ENCODE results near the gene UBE2E2.

DNA sequence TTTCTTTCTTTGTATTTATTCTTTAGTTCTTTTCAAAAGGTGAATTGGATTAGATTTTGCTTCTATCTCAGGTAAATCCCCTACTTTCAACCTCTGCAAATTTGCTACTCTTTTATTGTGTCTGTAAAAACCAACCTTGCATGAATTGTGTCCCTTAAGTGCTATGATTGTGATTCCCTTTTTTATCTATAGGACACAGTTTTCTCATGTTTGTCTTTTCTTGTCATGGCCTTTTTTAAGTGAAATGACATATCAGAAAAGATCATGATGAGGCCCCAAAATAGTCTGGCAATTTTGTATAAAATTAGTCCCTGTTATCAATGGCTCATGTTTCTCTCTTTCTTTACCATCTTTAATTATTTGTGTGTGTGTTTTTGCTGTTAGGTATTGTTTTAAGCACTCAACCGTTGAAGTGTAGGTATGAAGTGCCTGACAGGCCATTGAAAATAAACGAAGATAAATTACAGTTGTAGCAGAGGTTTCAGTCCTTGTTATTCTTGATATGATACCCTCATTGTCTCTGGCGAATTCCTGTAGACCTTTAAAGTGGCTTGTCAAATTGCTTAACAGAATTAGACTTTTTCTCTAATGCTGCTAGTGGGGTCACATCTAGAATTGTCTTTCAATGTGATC lies 184.3 kb downstream of the UBE2E2 start:
- TF ChIP-seq, protein P1, sequence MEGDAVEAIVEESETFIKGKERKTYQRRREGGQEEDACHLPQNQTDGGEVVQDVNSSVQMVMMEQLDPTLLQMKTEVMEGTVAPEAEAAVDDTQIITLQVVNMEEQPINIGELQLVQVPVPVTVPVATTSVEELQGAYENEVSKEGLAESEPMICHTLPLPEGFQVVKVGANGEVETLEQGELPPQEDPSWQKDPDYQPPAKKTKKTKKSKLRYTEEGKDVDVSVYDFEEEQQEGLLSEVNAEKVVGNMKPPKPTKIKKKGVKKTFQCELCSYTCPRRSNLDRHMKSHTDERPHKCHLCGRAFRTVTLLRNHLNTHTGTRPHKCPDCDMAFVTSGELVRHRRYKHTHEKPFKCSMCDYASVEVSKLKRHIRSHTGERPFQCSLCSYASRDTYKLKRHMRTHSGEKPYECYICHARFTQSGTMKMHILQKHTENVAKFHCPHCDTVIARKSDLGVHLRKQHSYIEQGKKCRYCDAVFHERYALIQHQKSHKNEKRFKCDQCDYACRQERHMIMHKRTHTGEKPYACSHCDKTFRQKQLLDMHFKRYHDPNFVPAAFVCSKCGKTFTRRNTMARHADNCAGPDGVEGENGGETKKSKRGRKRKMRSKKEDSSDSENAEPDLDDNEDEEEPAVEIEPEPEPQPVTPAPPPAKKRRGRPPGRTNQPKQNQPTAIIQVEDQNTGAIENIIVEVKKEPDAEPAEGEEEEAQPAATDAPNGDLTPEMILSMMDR (IDR thresholded peaks at IDR 0.05; ENCODE audit: low read depth, low read length, poor library complexity, severe bottlenecking): no peak
- no peak for TF ChIP-seq EZH2phosphoT487 (IDR thresholded peaks at IDR 0.05; ENCODE audit: borderline replicate concordance, low read length)
